Colon (tissue), 2 donors: ENCODE results near the gene CSHL1.
"Not testable (repeated sequence)": the region's sequence is repeated elsewhere in the genome, so short reads cannot be mapped to it uniquely, and the experiment has no call there.

Experiments
- FAIRE-seq: peaks from 2 replicates; lab custom pipeline; 2012; peaks lifted over from hg19 to GRCh38; lab: Jason Lieb, UNC
- donor health status: control.
- donor health status: control.

Gene CSHL1

DNA sequence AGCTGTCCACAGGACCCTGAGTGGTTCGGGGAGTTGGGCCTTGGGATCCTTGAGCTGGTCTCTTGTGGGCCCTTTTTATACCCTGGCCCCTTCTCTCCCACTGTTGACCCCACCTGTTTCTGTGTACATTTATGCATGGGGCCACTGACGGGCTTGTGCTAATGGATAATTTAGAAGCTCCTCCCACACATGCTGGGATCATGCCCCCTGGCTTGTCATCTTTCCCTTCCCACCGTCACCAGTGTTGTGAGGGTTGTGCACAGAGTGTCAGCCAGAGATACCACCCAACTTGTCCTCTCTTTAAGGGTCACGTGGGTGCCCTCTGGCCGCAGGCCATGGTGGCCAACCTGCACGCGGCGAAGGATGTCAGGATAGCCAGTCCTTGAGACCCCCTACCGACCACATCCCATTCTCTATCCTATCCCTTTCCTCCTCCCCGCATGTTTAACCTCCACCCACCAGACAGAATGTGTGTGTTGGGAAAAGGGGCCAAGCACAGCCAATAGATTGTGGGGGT, 7.8 kb upstream of the CSHL1 start, which contains the start of gene GH1:
Gene GH1 (minus strand): TSS at position 51 of the 517 bp plus-strand sequence. CDS start 63 bp downstream, outside the sequence.
- FAIRE-seq: not testable (repeated sequence)

GRCh38 chr17:63918305-63918704, 7.2 kb upstream of the CSHL1 start:
- no peak for FAIRE-seq

- FAIRE-seq: no peak
Observed at GRCh38 chr17:63917646-63918045, 6.6 kb upstream of the CSHL1 start.

GRCh38 chr17:63917206-63917605, 6.1 kb upstream of the CSHL1 start:
- FAIRE-seq: not testable (repeated sequence)

GRCh38 chr17:63916566-63917185, 5.6 kb upstream of the CSHL1 start:
- no peak for FAIRE-seq

GRCh38 chr17:63915753-63916152, 4.7 kb upstream of the CSHL1 start:
- FAIRE-seq: not testable (repeated sequence)

DNA sequence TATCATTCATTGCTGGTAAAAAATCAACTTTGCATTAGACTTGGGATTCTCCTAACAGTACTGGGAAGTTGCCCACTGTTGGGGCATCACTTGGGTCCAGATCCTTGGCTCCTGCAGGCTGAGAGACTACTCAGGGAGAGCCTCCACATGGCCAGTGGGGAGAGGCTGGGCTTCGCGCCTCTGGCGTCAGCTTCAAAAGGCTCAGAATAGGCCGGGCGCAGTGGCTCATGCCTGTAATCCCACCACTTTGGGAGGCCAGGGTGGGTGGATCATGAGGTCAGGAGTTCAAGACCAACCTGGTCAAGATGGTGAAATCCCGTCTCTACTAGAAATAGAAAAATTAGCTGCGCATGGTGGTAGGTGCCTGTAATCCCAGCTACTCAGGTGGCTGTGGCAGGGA, 3.4 kb upstream of the CSHL1 start:
- FAIRE-seq: no peak

DNA sequence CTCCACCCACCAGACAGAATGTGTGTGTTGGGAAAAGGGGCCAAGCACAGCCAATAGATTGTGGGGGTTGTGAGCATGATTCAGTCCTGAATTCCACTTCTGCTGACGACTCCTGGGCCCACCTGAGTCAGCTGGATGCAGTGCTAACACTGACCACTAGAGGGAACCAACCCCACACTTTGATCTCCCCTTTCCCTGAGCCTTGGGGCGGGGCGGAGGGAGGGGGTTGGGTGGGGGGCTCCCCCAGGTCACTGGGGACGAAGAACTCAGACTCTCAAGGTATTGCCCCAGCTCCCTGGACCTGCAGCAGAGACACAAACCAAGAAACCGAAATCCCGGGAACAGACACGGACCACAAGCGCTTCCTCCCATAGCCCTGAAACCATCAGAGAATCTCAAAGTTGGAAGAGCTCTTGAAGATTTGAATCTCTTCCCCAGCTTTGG, 621 bp upstream of the CSHL1 start:
- no peak for FAIRE-seq

GRCh38 chr17:63910096-63910495, 962 bp downstream of the CSHL1 start:
- no peak for FAIRE-seq

DNA sequence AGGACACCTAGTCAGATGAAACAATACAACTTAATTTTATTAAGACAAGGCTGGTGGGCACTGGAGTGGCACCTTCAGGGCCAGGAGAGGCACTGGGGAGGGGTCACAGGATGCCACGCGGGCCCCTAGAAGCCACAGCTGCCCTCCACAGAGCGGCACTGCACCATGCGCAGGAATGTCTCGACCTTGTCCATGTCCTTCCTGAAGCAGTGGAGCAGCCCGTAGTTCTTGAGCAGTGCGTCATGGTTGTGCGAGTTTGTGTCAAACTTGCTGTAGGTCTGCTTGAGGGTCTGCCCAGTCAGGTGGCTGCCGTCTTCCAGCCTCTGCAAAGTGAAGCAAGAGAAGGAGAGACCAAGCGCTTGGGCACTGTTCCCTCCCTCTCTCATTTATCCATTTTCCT, 1.5 kb downstream of the CSHL1 start:
- FAIRE-seq: not testable (repeated sequence)

DNA sequence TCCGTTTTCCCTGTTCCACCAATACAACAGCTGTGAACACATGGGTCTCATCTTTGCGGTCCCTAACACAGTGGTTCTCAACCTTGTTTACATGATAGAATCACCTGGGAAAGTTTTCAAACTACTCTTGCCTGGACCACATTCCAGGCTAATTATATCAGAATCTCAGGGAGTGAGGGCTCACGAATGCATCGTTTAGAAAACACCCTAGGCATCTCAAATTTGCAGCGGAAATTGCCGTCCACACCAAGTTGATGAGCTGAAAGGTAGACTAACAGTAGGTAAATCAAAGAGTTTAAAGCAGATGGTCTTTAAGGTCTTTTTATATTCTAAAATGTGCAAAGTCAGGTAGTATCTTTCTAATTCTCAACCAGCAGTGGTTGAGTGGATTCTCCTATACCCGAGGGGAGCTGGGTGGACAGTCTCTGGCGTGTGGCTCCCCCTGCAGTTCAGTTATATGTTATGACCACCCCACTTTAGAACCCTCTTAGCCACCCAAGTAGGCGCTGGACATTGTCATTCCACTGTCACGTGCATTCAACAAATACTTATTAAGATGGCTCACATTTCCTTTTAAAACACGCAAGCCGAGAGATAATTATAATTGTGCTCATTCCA, 3.8 kb downstream of the CSHL1 start:
- FAIRE-seq: not testable (repeated sequence)

DNA sequence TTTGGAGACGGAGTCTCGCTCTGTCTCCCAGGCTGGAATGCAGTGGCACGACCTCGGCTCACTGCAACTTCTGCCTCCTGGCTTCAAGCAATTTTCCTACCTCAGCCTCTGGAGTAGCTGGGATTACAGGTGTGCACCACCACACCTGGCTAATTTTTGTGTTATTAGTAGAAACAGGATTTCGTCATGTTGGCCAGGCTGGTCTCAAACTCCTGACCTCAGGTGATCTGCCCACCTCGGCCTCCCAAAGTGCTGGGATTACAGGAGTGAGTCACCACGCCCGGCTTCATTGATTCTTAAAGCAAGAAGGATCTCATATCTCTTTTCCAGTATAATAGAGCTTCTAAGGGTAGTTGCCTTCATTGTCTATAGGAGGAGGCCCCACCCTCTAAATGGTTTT, 6.3 kb downstream of the CSHL1 start:
- not testable (repeated sequence) for FAIRE-seq

GRCh38 chr17:63903787-63904201, 7.3 kb downstream of the CSHL1 start:
- not testable (repeated sequence) for FAIRE-seq

DNA sequence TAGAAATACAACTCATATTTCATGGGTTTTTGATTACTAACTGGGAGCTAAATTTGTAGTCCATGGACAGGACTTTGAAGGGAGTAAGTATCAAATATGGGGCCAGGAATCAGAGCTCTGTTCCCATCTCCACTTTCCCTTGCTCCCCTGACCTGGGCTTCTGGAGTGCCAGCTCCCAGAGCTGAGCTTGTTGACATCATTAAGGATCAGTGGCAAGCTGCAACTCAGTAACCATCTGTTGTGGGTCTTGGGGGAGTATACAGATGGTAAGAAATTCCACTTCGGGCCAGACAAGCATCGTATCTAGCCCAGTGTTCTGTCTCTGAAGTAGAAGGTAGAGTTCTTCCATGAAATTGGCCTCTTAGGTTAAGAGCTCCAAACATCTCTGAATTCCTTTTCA, 9.1 kb downstream of the CSHL1 start:
- FAIRE-seq: not testable (repeated sequence)

- FAIRE-seq: not testable (repeated sequence)
Observed at GRCh38 chr17:63898899-63899798, 11.9 kb downstream of the CSHL1 start.

DNA sequence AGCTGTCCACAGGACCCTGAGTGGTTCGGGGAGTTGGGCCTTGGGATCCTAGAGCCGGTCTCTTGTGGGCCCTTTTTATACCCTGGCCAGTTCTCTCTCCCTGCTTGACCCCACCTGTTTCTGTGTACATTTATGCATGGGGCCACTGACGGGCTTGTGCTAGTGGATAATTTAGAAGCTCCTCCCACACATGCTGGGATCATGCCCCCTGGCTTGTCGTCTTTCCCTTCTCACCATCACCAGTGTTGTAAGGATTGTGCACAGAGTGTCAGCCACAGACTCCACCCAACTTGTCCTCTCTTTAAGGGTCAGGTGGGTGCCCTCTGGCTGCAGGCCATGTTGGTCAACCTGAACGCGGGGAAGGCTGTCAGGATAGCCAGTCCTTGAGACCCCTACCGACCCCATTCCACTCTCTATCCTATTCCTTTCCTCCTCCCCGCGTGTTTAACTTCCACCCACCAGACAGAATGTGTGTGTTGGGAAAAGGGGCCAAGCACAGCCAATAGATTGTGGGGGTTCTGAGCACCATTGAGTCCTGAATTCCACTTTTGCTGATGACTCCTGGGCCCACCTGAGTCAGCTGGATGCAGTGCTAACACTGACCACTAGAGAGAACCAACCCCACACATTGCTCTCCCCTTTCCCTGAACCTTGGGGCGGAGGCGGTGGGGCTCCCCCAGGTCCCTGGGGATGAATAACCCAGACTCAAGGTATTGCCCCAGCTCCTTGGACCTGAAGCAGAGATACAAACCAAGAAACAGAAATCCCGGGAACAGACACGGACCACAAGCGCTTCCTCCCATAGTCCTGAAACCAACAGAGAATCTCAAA, 14.3 kb downstream of the CSHL1 start, which contains the start of gene CSH1:
Gene CSH1 (minus strand): TSS at position 51 of the 831 bp plus-strand sequence. CDS start 63 bp downstream, outside the sequence.
- not testable (repeated sequence) for FAIRE-seq

- FAIRE-seq: not testable (repeated sequence)
Observed at GRCh38 chr17:63894821-63895220, 16.2 kb downstream of the CSHL1 start.

GRCh38 chr17:63894021-63894420, 17.0 kb downstream of the CSHL1 start:
- FAIRE-seq: not testable (repeated sequence)

- FAIRE-seq: not testable (repeated sequence)
Observed at GRCh38 chr17:63892316-63893037, 18.6 kb downstream of the CSHL1 start.

DNA sequence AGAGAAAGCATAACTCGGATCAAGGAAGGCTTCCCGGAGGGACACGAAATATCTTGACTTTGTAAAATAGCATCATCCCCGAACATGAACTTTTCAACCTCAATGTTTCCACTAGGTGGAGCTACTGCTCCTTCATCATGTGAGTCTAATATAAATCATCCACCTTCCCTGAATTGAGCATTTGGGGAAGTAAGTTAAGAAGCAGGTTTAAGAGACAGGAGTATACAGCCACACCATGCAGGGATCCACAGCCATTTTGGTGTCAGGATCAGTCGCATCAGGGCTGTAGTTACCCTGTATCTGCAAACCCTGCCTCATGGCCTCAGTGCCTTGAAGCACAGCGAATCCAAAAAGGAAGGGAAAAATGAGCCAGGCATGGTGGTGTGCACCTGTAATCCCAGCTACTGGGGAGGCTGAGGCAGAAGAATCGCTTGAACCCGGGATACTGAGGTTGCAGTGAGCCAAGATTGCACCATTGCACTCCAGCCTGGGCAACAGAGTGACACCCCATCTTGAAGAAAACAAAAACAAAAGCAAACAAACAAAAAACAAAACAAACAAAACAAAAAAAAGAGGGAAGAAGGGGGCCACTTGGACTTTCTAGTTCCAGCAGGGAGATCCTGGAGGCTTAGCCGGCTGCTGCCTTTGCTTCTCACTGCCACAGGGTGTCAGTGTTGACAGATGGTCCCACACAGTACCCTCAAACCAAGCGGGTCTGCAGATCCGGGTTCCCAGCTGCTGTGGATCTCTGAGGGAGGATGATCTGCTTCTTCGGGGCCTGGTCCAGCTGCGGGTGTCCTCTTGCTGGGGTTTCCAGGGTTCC, 21.8 kb downstream of the CSHL1 start:
- FAIRE-seq: not testable (repeated sequence)
